CD4-positive, alpha-beta T cell treated with Interleukin-12 subunit alpha and Interleukin-12 subunit beta, for 1 hour (primary cell): Measurements from ENCODE around the gene CAPN3.
A peak's percentile ranks its signal among the peaks of the same experiment; 100 is the strongest.

ENCODE experiments used
- DNase-seq: peaks from one replicate; pipeline ENCODE4 v3.0.0-alpha.2; 2020

Gene CAPN3

GRCh38 chr15:42401544-42402454 lies 42.5 kb downstream of the CAPN3 start:
- DNase-seq = peak; percentile 19

GRCh38 chr15:42402455-42403205 lies 43.3 kb downstream of the CAPN3 start:
- no peak for DNase-seq

- no peak for DNase-seq
Observed at GRCh38 chr15:42403389-42403788, 44.1 kb downstream of the CAPN3 start.

GRCh38 chr15:42404461-42405235 lies 45.3 kb downstream of the CAPN3 start:
- DNase-seq = no peak

GRCh38 chr15:42405863-42406482 lies 46.7 kb downstream of the CAPN3 start:
- DNase-seq = no peak

GRCh38 chr15:42408178-42408577 lies 48.9 kb downstream of the CAPN3 start:
- DNase-seq = no peak

GRCh38 chr15:42409011-42409410 lies 49.7 kb downstream of the CAPN3 start:
- DNase-seq = no peak

- no peak for DNase-seq
Observed at GRCh38 chr15:42411884-42412283, 52.6 kb downstream of the CAPN3 start.

GRCh38 chr15:42413920-42414319 lies 54.6 kb downstream of the CAPN3 start:
- DNase-seq = no peak

GRCh38 chr15:42419369-42419768 lies 60.1 kb downstream of the CAPN3 start:
- no peak for DNase-seq

- no peak for DNase-seq
Observed at GRCh38 chr15:42421376-42421775, 62.1 kb downstream of the CAPN3 start.

- DNase-seq = no peak
Observed at GRCh38 chr15:42427429-42428223, 68.3 kb downstream of the CAPN3 start.

- DNase-seq = no peak
Observed at GRCh38 chr15:42444415-42445063, 85.2 kb downstream of the CAPN3 start.

- no peak for DNase-seq
Observed at GRCh38 chr15:42445551-42445950, 86.2 kb downstream of the CAPN3 start.

- no peak for DNase-seq
Observed at GRCh38 chr15:42447599-42447998, 88.3 kb downstream of the CAPN3 start.

GRCh38 chr15:42448281-42448680 lies 89.0 kb downstream of the CAPN3 start:
- DNase-seq = no peak

- DNase-seq = no peak
Observed at GRCh38 chr15:42449770-42450424, 90.6 kb downstream of the CAPN3 start.

- no peak for DNase-seq
Observed at GRCh38 chr15:42450425-42450790, 91.1 kb downstream of the CAPN3 start.

- no peak for DNase-seq
Observed at GRCh38 chr15:42453826-42454225, 94.5 kb downstream of the CAPN3 start.

- no peak for DNase-seq
Observed at GRCh38 chr15:42456531-42456930, 97.2 kb downstream of the CAPN3 start.

GRCh38 chr15:42456971-42457370 lies 97.7 kb downstream of the CAPN3 start:
- no peak for DNase-seq
